Sigmoid colon (tissue), 4 donors: Measurements from ENCODE around the gene DYNLL2.

ENCODE experiments used
- CTCF ChIP-seq, 4 experiments: fragments of 450-650 bp in 3 of 4; fragments of 200-600 bp in 1 of 4; IDR thresholded peaks; one replicate each; pipeline ENCODE4 v1.5.1; 2016 to 2019; ENCODE audit warnings: antibody characterized with exemption in 4 of 4, mild to moderate bottlenecking in 3 of 4, moderate library complexity in 2 of 4
- POLR2AphosphoS5 ChIP-seq, 4 donors: sonication (generic); formaldehyde crosslinking; IDR thresholded peaks; one replicate each; pipeline ENCODE4 v1.6.1; 2017; ENCODE audit warnings: antibody characterized with exemption in 4 of 4

- no peak for TF ChIP-seq POLR2AphosphoS5 (IDR thresholded peaks at IDR 0.05)
- TF ChIP-seq CTCF (IDR thresholded peaks at IDR 0.05): no peak
These were observed 21.9 kb downstream of the DYNLL2 start for GRCh38 chr17:58105093-58105492.
